Measurements from ENCODE around the gene EXOC1L.
"Not testable (repeated sequence)": the region's sequence is repeated elsewhere in the genome, so short reads cannot be mapped to it uniquely, and the experiment has no call there.

Gene EXOC1L

DNA sequence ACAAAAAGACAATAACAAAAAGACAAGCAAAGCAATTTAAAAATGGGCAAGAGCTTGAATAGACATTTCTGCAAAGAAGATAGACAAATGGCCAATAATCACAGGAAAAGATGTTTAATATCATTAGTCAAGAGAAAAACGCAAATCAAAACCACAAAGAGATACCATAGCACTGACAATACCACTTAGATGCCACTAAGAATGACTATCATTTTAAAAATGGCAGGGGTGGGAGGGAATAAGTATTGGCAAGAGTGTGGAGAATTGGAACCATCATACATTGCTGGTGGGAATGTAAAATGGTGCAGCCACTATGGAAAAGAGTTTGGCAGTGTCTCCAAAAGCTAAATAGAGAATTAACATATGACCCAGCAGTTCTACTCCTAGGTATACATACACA is 18.8 kb downstream of the EXOC1L start:
- no peak for DNase-seq (ENCODE audit: low spot score)

DNA sequence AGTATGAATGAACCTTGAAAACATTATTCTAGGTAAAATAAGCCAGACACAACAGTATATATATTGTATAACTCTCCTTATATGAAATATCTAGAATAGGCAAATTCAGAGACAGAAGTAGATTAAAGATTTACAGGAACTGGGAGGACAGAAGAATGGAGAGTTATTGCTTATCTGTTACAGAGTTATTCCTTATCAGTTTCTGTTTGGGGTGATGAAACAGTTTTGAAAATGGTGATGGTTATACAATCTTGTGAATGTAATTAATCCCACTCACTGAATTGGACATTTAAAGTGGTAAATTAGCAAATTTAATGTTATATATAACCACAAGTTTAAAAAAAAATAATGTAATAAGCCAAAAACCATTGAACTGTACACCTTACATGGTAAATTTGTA is 19.4 kb downstream of the EXOC1L start:
- no peak for DNase-seq (ENCODE audit: low spot score)

DNA sequence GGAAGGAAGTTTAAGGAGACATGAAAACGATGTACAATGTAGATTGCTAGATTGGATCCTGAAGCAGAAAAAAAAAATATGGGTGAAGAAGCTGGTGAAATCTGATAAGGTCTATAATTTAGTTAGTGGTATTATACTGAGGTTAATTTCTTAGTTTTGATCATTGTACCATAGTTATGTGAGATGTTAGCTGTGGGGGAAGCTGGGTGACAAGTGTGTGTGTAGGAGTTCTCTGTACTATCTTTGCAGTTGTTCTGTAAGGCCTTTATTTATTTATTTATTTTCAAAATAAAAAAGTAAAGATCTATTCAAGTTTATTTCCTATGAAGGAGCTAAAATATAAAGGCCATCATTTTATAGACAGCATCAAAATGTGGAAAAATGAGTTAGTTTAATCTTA is 21.4 kb downstream of the EXOC1L start:
- no peak for DNase-seq (ENCODE audit: low spot score)

DNA sequence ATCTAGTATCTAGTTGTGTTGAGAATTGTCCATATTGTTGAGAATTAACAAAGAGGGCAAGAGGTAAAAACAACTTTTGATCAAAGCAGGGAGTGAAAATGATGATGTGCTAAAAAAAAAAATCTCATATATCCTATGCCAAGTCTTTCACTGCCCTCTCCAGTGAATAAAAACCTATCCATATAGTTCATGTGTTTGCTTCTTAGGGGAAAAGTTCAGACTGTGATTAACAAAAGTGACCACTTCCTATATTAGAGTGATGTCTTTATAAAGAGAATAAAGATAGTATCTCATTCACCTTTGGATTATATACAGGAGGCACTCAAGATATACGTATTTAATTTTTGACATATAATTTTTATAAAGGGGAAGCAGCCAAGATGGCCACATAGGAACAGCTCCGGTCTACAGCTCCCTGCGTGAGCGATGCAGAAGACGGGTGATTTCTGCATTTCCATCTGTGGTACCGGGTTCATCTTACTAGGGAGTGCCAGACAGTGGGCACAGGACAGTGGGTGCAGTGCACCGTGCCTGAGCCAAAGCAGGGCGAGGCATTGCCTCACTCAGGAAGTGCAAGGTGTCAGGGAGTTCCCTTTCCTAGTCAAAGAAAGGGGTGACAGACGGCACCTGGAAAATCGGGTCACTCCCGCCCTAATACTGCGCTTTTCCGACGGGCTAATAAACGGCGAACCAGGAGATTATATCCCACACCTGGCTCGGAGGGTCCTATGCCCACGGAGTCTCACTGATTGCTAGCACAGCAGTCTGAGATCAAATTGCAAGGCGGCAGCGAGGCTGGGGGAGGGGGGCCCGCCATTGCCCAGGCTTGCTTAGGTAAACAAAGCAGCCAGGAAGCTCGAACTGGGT is 22.0 kb downstream of the EXOC1L start:
- not testable (repeated sequence) for DNase-seq (ENCODE audit: low spot score)

DNA sequence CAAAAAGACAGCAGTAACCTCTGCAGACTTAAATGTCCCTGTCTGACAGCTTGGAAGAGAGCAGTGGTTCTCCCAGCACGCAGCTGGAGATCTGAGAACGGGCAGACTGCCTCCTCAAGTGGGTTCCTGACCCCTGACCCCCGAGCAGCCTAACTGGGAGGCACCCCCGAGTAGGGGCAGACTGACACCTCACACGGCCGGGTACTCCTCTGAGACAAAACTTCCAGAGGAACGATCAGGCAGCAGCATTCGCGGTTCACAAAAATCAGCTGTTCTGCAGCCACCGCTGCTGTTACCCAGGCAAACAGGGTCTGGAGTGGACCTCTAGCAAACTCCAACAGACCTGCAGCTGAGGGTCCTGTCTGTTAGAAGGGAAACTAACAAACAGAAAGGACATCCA is 22.7 kb downstream of the EXOC1L start:
- not testable (repeated sequence) for DNase-seq (ENCODE audit: low spot score)

DNA sequence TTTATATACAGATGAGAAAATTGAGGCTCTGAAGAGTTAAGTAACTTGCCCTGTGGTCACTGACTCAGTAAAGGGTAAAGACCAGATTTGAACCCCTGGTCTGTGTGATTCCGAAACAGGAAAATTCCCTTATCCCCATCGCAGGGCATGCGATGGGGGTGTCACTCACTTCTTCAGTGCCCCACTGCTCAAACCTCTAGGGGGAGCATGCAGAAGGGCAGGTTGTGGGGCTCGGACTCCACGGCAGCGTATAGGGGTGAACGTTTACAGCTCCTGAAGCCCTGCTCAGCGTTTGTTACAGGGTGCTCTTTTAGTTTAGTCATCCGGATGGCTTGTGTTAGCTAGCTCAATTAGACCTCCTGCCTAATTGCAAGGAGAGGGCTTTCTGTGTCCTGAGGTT is 30.1 kb downstream of the EXOC1L start:
- DNase-seq (ENCODE audit: low spot score), result no peak

DNA sequence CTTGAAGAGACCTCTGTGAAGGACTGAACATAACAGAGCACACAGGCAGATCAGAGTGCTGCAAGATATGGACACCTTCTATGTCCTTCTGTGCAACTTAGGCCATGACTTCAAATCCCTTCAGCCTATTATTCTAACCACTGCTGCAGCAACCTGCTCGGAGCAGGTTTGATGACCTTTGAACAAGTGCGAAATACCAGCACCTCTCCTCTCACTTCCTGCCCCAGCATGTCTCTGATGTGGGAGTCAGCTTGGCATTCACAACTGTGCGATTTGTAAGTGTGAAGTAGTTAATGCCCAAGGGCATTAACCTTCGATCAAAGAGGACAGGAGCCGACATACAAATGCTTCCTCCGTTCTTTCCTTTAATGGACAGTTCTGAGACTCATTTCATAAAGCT is 32.3 kb downstream of the EXOC1L start:
- DNase-seq (ENCODE audit: low spot score), result no peak

DNA sequence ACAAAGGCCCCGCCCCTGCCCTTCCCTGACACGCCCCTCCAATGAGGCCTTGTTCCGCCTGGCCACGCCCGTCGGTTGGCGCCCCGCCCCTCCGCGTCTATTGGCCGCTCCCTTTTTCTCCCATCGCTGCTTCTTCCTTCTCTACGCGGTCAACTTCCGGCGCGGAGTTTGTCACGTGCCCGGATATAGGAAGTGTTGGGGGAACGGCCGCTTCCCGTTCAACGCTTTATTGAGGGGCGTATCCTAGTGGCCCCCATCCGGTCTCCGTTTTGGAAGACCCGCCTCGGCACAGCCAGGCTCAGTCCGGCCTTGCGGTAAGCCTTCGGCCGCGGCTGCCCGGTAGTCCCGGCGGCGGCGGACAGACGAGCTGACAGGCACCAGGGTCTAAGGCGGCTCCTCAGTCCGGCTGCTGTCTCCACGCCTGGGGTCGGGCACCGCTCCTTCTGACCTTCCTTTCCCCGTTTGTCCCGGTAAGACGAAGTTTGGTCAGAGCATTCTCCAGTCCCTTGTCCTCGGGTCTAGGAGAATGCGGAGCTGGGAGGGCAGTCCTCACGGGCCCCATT is 34.0 kb downstream of the EXOC1L start, which contains the start of gene EXOC1:
Gene EXOC1, plus strand, starts transcription at position 165 of the 563 bp plus-strand sequence. CDS start 4,676 bp downstream, outside the sequence.
- peak; percentile 95 for DNase-seq (ENCODE audit: low spot score)

DNA sequence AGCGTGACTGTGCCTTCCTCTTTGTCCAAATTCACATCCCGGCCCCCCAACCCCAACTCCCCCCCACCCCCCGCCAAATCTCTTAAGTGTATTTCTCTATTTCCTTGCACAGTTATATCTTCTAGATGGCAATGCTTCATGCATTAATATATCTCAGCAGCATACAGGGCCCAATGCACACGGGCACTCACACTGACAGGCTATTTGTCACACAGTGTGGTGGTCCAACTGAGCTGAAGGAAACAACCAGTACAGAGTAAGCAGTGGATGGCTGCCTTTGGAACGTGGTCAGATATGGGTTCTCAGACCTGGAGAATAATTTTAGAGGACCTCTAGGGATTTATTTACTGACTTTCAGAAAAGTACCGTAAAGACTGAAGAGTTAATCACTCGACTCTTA is 34.5 kb downstream of the EXOC1L start:
- peak; percentile 5 for DNase-seq (ENCODE audit: low spot score)

DNA sequence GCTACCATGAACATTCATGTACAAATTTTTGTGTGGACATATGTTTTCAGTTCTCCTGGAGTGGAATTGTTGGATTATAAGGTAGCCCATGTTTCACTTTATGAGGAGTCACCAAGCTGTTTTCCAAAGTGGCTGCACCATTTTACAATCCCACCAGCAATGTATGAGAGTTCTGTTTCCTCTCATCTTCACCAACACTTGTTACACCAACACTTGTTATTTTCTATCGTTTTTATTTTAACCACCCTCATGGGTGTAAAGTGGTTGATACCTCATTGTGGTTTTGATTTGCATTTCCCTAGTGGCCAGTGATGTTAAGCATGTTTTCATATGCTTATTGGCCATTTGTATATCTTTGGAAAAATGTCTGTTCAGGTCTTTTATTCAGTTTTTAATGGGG is 38.0 kb downstream of the EXOC1L start:
- no peak for DNase-seq (ENCODE audit: low spot score)

DNA sequence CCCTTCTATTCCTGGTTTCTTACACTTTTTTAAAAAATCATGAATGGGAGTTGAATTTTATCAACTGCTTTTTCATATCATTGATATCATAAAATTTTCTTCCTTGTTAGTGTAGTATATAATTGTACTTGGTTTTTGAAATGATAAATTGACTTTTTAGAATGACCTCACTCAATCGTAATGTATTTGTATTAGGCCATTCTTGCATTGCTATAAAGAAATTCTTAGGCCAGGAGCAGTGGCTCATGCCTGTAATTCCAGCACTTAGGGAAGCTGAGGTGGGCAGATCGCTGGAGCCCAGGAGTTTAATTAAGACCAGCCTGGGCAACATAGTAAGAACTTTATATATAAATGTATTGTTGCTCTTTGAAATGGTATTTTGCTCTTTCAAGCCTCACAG is 40.1 kb downstream of the EXOC1L start:
- DNase-seq (ENCODE audit: low spot score), result no peak

DNA sequence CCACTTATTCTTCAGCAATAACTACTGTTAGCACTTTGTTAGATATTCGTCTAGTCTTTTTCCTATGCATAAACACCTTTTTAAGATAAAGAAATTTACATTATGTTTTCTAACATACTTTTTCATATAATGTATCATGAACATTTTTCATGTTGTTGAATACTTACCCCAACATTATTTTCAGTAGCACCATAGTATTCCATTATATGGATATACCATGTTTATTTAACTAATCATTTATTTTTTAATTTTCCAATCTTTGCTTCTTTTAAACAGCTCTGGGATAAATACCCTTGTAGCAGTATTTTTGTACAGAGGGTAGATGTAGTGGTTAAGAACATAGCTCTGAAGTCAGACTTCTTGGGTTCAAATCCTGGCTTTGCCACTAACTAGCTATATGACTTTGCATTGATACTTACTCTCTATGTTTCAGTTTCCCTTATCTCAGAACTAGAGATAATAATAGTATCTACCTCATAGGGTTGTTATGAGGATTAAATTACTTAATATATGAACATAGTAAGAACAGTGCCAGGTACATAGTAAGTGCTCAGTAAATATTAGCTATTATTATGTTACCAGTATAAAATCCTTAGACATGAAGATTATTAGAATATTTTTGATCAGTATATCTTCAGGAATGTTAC is 45.1 kb downstream of the EXOC1L start:
- DNase-seq (ENCODE audit: low spot score), result no peak

DNA sequence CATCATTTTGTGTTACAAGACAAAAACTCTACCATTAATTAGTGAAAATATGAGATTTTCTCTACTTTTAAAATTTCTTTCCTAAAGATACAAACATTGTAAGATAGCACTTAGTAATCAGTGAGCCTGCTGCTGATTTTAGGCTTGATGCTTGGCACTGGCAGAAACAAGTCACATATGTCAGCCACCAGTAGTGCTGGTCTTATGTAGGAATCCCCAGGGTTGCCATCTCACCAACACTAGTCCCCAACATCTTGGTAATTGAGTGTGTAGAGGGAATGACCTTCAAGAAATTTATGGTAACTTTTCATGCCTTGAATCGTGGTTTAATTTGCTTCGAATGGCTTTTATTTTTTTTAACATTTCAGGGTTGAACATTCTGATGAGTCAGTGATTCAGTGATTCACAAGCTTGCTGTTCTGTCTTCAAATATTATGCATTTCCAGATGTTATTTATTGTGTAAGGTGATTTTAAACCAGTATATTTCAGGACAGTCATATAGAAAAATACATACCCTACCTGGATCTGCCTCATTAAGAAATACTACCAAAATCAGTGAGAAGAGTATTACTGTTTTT is 45.7 kb downstream of the EXOC1L start:
- DNase-seq (ENCODE audit: low spot score), result peak; percentile 40

DNA sequence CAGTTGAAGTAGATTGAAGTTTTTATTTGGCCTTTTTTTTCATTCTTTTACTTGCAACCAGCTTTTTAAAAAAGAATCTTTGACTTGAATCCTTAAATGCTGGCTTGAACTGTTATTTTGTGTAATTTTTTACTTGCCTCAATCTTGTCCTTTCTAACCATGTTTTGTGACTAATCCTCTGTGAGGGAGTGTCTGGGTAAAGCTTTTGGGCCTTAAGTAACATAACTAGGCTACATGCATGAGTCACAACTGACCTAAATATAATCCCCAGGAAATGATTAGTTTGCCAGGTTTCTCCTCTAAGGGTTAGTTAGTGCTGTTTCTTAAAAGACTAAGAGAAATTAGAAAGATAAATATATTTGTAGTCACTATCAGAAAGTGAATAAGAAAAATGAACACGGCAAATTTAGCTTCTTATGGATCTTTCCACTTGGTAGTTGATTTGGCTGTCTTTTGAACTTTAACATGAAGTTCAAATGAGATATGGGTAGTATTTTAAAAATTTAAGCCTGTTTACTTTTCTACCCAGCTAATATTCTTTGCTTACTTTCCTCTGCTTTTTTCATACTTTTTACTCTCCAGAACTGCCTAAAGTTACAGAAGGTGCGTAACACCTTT is 46.8 kb downstream of the EXOC1L start:
- DNase-seq (ENCODE audit: low spot score), result peak; percentile 89

DNA sequence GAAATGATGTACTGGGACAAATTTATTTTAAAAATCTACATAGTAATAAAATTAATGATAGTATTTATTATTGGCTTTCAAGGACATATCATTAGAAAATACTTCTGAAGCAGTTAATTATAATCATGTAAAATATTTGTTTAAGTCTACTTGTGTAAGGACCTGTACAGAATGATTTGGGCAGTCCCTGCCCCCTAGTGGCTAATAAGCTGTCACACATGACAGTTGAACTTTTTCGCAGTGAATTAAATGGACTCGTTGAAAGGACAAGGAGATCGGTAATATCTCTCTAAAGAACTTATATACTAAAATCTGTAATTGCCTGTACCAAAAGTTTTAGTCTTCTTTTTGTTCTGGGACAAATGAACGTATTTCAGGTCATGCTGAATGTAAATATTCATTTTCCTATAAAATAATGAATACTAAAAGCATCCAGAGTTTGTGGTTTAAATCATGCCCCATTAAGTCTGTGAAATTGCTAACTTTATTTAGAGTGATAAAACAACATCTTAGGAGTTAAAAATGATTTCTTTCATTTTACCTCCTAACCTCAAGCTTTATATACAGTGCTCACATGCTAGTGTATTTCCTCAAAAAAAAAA is 47.5 kb downstream of the EXOC1L start:
- DNase-seq (ENCODE audit: low spot score), result peak; percentile 79

DNA sequence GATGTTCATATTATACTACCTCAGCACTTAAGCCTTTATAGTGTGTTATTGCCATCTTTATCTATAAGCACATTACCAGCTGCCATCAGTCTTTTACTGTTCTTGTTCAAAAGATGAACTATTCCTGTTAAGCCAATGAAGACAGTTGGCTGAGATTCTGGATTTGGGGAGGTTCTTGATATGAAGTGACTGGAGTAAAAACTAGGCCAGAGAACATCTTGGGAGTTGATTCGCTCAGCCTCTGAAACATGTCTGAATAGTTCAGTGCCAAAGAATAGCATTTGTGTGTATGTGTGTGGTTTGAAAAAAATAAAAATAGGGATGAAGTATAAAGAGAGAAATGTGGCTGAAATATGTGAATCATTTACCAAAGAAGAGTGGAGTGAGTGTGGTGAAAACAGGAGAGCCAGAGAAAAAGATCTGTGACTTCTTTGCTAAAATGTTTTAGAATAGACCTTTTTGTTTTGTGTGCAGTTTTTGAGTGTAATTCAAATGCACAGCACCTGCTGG is 49.0 kb downstream of the EXOC1L start:
- DNase-seq (ENCODE audit: low spot score), result no peak

DNA sequence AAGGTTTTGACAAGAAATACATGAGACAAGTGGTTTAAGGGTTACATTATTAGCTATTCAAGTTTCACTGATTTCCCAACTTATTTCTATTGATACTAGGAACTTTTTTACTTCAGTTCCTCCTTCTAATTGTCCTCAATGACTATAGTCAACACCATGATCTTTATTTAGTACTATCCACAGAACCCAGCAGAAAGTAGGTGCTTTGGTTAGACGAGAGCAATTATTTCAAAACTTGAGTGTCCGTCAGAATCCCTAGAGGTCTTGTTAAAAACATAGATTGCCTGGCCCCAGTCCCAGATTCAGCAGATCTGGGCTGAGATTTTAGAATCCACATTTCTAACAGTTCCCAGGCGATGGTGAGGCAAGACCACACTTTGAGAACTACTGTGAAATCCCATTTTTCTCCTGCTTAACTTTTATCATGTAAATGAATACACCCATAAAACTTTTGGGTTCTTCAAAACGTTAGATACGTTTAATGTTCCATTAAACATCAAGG is 51.8 kb downstream of the EXOC1L start:
- no peak for DNase-seq (ENCODE audit: low spot score)

DNA sequence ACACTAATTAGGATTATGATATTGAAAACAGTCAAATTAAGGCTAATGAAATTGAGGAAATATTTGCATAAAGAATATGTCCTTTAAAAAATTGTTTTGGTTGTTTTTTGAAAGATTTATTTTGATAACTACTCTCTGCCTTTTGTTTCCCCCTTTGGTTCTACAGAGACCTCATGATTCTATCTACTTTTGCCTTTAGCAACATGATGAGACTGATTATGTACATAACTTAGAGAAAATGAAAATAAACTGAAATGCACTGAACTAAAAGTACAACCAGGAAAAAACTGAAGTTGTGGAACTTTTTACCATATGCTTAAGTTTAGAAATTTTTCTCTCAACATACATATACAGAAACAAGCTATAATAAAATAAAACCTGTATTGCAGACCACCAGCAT is 55.2 kb downstream of the EXOC1L start:
- DNase-seq (ENCODE audit: low spot score), result no peak

DNA sequence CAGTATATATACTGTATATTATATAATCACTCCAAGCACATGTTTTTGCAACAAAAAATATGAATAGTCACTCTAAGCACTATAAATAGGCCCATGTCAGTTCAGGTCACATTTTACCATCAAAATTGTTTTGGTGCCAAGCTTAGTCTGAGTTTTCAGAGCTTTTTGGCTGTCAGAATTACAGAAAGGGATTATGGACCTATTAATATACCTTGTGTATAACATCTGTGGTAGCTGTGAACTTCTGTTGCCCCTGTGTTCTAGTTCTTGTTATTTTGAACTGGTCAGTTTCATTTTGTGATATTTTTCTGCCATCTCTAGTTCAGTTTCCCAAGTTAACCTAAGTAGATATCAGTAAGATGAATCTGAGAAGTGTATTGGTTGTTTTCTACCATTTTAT is 56.8 kb downstream of the EXOC1L start:
- DNase-seq (ENCODE audit: low spot score), result no peak

DNA sequence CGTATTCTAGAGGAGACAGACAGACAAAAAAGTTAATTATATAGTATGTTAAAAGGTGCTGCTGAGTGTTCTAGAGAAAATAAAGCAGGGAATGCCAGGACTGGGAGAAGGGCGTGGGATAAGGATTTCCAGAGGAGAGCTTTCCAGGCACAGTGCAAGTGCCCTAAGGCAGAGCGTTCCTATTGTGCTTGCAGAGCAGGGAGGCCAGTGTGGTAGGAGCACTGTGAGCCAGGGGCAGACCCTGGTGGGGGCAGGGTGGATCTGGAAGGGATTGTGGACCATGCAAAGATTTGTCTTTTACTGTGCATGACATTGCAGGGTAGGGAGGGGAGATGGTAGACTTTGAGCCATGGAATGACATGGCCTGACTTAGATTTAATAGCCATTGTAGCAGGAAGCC is 59.6 kb downstream of the EXOC1L start:
- no peak for DNase-seq (ENCODE audit: low spot score)

DNA sequence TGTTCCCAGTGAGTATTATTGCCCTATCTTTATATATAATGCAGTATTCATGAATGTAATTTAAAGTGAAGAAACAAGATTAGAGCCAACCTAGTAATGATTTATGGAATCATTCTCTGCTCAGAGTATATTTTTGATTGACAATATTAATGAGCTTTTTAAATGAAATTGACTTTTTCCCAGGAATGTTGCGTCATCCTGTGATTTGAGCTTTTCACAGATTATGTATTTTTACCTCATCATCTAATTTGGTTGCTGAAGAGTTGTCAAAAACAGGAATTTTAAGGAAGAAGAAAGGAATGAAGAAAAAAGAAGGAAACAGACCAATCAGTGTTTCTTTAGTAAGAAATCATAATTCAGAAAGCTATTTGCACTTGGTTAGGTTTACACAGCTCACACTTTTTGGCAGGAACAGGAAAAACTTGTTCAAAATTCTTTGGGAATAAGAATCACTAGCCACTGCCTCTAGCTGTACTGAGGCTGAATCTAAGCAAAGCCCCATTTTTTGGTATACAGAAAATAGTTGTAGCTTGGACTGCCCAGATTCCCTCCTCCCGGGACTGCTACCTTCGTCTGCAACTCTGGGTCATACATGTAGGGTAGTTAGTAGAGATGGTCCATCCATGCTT is 61.2 kb downstream of the EXOC1L start:
- no peak for DNase-seq (ENCODE audit: low spot score)
